Measurements from ENCODE around the gene CLMP.
"Not testable (repeated sequence)": the region's sequence is repeated elsewhere in the genome, so short reads cannot be mapped to it uniquely, and the experiment has no call there.

CLMP gene

DNA sequence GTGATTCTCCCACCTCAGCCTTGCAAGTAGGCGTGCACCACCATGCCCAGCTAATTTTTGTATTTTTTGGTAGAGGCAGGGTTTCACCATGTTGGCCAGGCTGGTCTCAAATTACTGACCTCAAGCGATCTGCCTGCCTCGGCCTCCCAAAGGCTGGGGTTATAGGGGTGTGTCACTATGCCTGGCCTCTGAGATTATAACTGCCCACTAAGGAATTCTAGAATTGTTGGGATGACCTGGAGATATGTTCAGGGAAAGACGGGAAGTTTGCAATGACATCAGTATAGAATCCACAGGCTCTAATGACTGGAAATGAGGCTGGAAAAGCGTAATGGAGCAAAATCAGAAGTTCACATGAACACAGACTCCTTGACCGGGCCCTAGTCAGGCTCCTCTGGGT is 62.2 kb downstream of the CLMP start:
- DNase-seq (ENCODE audit: low spot score) = no peak

DNA sequence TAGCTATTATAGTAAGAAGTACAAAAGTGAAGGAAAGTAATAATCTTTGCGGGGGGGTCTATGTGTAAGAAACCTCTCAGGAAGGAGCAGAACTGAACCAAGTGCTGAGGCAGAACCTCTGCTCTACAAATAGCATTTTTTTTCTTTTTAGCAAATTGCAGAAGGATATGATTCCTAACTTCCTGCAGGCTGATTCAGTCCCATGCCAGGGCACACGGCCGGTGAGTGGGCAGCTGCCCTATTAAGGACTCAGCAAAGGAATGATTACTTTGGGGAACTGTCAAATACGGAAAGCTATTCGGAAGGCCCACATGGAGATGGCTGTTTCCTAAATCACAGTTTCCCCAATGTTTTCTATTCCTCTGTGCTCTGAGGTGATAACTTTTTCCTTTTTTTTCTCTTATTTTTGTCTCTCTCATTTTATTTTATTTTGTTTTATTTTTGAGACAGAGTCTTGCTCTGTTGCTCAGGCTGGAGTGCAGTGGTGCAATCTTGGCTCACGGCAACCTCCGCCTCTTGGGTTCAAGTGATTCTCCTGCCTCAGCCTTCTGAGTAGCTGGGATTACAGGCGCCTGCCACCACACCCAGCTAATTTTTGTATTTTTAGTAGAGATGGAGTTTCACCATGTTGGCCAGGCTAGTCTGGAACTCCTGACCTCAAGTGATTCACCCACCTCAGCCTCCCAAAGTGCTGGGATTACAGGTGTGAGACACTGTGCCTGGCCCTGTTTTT is 62.8 kb downstream of the CLMP start:
- not testable (repeated sequence) for DNase-seq (ENCODE audit: low spot score)

DNA sequence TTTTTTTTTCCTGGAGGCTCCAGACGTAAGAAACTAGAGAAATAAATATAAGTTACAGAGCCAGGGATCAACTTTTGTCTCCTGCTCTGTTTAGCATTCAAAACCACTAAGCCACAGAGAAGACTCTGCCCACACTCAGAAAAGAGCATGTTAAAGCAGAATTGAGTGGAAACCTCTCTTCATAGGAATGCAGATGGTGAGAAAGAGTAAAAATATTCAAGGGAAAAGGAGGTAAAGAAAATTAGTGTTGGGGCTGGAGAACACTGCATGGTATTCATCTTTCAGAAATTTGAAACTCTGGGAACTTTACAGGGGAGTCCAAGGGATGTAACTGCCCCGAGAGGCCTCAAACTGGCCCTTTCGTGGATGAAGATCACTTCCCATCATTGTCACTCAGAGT is 65.1 kb downstream of the CLMP start:
- no peak for DNase-seq (ENCODE audit: low spot score)

DNA sequence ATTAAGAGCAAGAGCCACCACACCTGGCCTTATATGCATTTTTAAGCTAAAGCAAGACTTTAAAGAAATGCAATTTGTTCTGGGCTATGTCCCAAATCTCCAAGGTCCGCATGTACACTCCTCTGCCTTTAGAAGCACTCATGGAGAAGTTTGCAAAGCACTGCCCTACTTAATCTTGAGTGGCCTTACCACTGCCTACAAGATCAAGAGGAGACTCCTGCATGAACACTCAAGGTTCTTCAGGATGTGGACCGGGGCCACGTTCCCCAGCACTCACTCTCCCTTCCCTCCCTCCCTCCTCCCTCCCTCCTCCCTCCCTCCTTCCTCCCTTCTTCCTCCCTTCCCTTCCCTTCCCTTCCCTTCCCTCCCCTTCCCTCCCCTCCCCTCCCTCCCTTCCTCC is 69.9 kb downstream of the CLMP start:
- no peak for DNase-seq (ENCODE audit: low spot score)

DNA sequence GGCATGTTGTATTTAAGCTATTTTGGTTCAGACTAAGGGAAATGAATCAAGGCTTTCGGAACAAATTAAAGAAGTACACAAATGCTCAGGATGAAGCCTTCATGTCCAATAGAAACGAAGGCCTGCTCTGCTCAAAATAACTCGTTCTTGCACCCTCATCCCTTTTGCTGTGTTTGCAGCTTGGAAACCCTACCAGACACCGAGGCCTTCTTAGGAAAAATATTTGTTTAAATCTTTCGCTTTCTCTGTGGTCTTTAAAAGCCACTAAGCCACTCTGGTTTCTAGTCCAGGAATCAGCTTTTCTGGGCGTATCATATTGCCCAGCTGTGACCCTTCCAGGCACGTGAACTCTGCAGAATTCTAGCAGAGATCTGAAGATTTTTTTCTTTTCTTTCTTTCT is 72.2 kb downstream of the CLMP start:
- DNase-seq (ENCODE audit: low spot score) = no peak

DNA sequence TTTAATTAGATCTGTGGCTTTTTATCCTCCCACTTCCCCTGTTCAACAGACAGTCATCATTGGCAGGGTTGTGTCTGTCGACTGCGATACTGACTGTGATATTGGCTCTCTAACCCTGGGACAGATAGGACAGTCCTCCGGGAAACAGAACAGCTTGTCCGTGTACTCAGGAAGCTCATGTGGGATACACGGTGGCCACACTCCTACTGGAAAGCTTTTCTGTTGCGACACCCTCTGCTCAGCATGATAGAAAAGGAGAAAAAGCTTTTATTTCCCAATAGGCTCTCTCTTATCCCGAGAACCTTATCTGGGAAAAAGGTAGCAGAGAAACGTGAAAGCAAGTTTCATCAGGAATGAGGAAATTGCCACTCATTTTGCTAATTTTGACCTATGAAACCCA is 72.7 kb downstream of the CLMP start:
- DNase-seq (ENCODE audit: low spot score) = no peak

DNA sequence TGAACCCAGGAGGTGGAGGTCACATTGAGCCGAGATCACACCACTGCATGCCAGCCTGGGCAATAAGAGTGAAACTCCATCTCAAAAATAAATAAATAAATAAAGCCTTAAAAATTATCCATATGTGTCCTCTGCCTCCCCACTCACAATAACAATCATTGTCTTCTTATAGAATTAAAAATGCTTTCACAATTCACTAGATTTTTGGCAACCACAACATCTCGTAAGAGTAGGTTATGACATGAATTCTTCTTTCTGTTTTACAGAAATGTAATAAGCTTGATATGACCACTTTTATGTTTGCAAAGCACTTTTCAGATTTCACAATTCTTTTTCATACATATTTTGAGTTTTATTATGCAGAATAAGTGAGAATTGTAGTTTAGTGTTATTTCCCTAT is 78.6 kb downstream of the CLMP start:
- no peak for DNase-seq (ENCODE audit: low spot score)

DNA sequence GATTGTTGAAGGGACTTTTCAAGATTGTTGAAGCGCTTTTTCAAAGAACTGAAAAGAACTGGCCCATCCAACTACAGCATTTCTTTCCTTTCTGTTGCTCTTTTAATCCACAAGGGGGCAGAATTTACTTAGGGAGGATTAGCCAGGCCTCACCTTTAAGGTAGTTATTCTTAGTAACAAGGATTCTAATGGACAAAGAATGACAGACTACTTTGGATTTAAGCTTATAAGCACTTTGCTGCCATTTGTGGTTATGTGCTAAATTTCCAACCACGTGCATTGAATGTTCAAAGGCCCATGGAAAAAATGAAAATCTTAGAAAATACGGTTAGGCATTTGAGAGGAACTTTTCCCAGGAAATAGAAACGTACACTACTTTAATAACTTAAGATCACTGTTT is 83.6 kb downstream of the CLMP start:
- no peak for DNase-seq (ENCODE audit: low spot score)

DNA sequence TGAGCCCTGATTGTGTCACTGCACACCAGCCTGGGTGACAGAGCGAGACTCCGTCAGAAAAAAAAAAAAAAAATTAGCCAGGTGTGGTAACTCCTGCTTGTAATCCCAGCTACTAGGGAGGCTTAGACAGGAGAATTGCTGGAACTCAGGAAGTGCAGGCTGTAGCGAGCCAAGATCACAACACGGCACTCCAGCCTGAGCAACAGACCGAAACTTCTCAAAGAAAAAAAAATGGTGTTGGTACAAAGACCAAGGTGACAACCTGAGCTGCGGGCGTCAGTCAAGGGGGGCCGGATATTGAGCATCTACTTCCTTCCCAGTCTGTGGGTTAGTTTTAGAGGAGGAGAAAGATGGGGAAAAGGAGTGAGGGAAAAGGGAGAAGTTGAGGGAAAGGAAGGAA is 84.7 kb downstream of the CLMP start:
- DNase-seq (ENCODE audit: low spot score) = no peak

DNA sequence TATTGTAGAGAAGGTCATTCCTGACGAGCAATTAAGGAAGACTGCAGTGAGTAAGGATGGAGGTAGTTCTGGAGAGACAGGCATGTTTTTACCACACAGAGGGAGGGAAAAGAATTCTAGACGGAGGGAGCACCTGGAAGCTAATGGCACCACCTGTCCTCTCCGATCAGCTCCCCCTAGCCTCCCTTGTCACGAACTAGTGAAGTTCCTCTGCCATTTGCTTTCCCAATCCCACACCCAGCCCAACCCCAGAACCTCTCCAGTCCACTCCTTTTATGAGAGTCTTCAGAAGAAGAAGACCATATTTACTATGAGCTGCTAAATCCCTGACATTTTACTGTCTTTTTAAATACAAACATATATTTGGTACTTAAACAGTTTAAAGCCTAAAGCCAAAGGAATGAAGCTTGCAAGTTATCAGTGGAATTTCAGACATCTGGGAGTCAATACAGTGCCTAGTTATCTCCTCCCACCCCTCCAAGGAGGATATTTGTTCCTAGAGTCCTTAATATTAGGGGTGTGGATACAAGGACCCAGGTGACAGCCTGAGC is 87.0 kb downstream of the CLMP start:
- no peak for DNase-seq (ENCODE audit: low spot score)

DNA sequence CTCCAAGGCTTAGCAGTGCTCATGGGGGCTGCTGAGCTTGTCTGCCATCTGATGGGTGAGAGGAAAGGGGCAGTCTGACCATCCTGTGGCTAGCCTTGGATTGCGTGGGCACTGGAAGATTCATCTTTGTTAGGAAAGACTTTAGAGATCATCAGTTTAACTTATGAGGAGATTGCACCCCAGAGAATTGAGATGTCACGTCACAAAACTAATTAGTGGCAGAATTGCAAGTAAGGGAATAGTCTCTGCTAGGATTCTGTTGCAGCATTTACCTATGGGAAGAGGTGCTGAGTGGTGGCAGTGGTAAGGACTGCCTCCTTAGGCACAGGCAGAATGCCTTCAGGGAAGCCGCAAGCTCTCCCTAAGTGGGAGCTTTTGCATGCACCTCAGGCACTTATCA is 90.4 kb downstream of the CLMP start:
- DNase-seq (ENCODE audit: low spot score) = no peak

DNA sequence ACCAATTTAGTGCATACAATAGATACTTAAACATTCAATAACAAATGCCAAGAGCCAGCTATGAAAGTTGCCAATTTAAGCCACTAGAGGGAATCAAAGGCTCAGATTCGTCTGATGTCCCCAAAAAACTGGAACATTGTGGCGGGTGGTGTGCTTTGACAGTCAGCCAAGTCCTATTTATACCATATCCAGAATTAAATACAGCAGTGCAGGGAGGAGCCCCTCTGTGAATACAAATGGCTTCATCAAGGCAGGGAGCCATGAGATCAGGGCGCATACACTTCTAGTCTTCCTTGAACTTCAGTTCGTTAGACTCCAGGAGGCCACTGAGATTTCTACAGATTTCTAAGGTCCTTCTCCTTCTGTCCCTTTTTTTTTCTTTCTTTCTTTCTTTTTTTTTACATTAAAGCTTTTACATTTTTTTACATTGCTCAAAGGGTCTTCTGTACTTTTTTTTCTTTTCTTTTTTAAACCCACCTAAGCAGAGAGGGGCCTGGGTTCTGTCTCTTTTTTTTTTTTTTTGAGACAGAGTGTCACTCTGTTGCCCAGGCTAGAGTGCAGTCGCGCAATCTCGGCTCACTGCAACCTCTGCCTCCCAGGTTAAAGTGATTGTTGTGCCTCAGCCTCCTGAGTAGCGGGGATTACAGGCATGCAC is 91.6 kb downstream of the CLMP start:
- DNase-seq (ENCODE audit: low spot score) = peak; percentile 74

DNA sequence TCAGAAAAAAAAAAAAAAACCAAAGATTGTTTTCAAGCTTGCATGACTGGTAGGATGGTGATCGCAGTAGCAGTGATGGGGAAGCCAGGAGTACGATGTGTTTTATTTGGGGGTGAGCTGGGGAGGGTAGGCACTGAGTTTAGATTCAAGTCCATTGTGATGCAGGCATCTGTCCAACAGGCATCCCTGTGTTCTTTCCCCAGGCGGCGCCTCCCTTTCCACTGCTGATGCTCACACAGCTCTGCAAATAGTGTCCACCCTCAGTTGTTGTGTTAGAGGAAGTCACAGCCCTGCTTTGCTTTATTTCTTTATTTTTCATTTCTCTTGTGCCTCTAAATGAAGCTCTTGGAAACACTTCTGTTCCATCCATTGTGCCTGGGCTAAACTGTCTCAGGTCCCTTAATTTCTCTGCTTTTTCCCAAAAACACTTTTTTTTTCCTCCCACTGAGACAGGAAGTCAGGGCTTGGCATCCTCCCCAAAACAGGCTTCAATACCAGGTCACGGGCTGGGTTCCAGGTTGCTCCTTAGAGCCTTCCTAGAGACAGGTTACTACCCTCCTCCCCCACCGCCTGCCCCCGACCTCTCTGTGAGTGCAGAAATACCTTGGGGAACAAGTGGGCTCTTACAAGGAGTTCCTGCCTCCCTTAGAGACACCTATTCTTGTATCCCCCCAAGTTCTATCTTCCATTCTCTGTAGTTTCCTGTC is 94.5 kb downstream of the CLMP start:
- no peak for DNase-seq (ENCODE audit: low spot score)

DNA sequence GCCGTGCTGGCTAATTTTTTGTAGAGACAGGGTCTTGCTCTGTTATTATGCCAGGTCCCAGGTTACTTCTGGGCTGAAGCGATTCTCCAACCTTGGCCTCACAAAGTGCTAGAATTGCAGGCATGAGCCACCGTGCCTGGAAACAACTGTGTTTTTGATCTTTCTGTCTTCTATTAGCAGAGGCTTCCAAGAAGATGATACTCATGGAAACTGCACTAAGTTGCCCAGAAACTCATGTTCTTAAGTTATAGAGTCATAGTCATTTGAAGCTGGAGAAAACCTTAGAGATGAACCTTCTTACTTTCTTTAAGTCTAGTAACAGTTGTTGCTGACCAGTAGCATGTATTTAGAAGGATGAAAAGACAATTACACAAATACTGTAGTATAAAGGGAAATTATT is 96.1 kb downstream of the CLMP start:
- DNase-seq (ENCODE audit: low spot score) = no peak

DNA sequence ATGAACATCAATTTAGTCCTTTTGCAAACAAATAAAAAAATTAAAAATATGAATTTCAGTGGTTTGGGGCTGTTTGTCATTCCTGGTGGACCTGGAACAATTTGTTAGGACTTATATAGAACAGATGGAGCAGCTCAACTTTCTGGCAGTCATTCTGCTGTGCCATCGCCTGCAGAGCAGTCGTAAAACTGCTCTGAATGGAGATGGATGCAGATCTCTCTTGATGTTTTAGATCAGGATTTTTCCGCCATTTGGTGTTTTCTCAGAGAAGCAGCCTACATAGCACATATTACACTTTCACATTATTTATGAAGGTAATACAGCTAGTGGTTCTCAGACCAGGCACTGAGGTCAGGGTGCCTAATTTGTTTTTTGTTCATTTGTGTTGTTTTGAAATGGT is 101.3 kb downstream of the CLMP start:
- no peak for DNase-seq (ENCODE audit: low spot score)

DNA sequence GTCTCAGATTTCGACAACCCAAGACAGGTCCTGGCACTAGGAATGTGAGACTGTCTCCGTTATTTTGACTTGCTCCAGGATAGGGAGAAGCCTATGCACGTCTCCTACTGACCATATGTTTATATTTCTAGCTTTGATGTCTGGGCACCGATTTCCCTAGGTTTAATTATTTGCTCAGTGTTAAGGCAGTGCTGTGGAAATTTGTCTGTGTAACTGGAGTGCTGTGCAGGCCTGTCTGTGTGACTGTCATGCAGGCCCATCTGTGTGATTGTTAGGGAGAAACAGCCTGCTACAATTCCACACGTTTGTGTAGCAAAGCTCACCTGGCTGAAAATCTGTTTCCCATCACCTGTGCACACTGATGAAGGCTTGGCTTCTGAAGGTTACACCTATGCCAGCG is 103.5 kb downstream of the CLMP start:
- DNase-seq (ENCODE audit: low spot score) = no peak

DNA sequence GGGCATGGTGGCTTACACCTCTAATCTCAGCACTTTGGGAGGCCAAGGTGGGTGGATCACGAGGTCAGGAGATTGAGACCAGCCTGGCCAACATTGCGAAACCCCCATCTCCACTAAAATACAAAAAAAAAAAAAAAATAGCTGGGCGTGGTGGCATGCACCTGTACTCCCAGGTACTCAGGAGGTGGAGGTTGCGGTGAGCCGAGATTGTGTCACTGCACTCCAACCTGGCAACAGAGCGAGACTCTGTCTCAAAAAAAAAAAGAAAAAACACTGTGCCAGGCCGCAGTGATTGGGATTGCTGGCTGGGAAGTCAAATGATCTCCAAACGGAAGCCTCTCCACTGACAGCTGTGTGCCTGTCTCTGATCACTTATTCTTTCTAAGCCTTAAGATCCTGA is 104.9 kb downstream of the CLMP start:
- DNase-seq (ENCODE audit: low spot score) = not testable (repeated sequence)

DNA sequence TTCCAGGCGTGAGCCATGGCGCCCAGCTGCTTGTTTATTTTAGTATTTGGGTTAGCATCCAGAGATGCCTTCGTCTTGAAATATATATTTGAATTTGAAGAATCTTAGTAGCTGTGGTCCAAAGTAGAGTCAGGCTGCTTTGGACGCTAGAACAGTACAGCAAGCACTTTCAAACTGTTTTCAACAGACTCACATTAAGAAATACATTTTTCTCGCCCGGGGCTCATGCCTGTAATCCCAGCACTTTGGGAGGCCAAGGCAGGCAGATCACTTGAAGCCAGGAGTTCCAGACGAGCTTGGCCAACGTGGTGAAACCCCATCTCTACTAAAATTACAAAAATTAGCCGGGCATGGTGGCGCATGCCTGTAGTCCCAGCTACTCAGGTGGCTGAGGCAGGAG is 106.2 kb downstream of the CLMP start:
- not testable (repeated sequence) for DNase-seq (ENCODE audit: low spot score)

DNA sequence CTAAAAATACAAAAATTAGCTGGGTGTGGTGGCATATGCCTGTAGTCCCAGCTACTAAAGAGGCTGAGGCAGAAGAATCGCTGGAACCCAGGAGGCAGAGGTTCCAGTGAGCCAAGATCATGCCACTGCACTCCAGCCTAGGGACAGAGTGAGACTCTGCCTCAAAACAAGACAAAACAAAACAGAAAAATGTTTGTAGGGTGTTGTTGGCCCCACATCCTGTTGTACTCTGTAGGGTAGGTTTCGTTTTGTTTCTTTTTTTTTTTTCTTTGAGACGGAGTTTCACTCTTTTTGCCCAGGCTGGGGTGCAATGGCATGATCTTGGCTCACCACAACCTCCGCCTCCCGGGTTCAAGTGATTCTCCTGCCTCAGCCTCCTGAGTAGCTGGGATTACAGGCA is 107.4 kb downstream of the CLMP start:
- not testable (repeated sequence) for DNase-seq (ENCODE audit: low spot score)

DNA sequence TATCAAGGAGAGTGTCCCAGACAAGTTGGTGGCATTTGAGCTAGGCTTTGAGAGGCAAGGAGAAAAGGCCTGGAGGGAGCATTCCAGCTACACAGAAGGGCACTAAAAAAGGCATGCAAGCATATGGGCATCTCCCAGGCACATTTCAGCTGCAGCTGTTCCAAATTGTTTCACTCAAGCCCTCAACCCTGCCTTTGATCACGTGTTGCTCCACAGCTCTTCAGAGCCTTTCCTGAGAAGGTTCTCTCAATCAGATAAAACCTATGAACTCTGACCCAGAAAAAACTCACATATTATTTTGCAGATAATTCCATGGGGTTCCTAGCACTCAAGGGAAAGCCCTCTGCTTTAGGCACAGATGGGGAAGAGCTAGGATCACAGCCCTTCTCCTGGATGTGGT is 108.7 kb downstream of the CLMP start:
- DNase-seq (ENCODE audit: low spot score) = no peak

DNA sequence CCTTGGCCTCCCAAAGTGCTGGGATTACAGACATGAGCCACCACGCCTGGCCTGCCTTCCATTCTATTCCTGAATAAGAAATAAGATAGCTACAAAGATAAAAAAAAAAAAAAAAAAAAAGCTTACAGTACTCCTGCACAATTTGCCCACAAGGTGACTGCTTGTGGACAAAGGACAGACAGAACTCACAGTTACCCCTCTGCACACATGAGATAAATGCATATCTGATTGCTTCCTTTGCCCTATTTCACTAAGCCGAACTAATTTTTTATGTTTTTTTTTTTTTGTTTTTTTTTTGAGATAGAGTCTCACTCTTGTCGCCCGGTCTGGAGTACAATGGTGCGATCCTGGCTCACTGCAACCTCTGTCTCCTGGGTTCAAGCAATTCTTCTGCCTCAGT is 109.6 kb downstream of the CLMP start:
- no peak for DNase-seq (ENCODE audit: low spot score)

DNA sequence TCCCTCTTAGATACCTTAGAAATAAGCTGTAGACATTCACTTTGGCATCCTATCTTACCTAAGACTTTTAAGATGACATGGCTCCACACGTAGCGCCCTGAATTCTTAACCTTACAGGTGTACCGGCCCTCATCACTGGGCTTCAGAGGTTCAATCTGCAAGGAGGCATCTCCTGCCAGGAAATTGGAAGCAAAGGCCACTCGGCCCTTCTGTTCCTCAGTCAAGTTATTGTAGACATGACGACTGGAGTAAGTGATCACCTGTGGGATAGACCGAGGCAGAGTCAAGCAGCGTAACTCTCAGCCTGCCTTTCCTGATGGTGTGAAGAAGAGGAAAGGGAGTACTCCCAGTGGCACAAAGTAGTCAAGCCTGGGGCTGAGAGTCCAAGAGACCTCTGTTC is 110.6 kb downstream of the CLMP start:
- no peak for DNase-seq (ENCODE audit: low spot score)

DNA sequence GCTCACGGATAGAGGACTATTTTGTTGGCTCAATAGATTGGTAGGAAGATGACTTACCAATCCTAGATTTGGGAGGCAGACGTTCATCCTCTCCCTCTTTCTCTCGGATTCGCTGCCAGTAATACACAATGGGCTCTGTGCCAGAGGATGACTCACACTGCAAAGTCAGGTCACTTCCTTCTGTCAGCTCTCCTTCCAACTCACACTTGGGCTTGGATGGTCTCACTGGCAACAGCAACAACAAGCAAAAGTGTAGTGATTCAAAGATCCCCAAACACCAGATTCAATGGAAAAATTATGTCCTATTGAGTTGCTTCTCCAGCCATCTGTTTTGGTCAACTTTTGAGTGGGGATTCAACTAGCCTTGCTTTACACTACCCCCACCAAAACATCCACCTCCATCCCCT is 111.4 kb downstream of the CLMP start:
- DNase-seq (ENCODE audit: low spot score) = no peak
